T1000 (cell line): ENCODE data around the gene PNN.
"Not testable (repeated sequence)": the region's sequence is repeated elsewhere in the genome, so short reads cannot be mapped to it uniquely, and the experiment has no call there.

Experiments used
- DNase-seq: peaks from one replicate; lab custom pipeline; 2025; ENCODE audit warnings: mixed read lengths; lab: John Stamatoyannopoulos, UW

Gene PNN

GRCh38 chr14:39174560-39175444, at the start of gene PNN:
PNN (plus strand) TSS chr14:39175254; CDS start chr14:39175280, 26 bp downstream.
- peak; percentile 96 for DNase-seq

GRCh38 chr14:39137835-39138234, 37.2 kb upstream of the PNN start:
- not testable (repeated sequence) for DNase-seq

- no peak for DNase-seq
These were observed 36.6 kb upstream of the PNN start for GRCh38 chr14:39138440-39138839.

GRCh38 chr14:39140170-39140569, 34.9 kb upstream of the PNN start:
- no peak for DNase-seq

GRCh38 chr14:39141623-39142022, 33.4 kb upstream of the PNN start:
- not testable (repeated sequence) for DNase-seq

GRCh38 chr14:39143226-39143625, 31.8 kb upstream of the PNN start:
- not testable (repeated sequence) for DNase-seq

GRCh38 chr14:39145266-39145966, 29.6 kb upstream of the PNN start:
- no peak for DNase-seq

GRCh38 chr14:39154594-39155189, 20.4 kb upstream of the PNN start:
- no peak for DNase-seq

- DNase-seq = no peak
These were observed 17.6 kb upstream of the PNN start for GRCh38 chr14:39157491-39157890.

GRCh38 chr14:39158222-39158858, 16.7 kb upstream of the PNN start:
- DNase-seq = no peak

- no peak for DNase-seq
These were observed 14.6 kb upstream of the PNN start for GRCh38 chr14:39160494-39160893.

GRCh38 chr14:39167797-39168320, 7.2 kb upstream of the PNN start:
- DNase-seq = not testable (repeated sequence)

GRCh38 chr14:39168591-39168990, 6.5 kb upstream of the PNN start:
- no peak for DNase-seq

- no peak for DNase-seq
These were observed 5.5 kb upstream of the PNN start for GRCh38 chr14:39169541-39169900.

GRCh38 chr14:39173198-39173597, 1.9 kb upstream of the PNN start:
- DNase-seq = no peak

GRCh38 chr14:39175445-39176262, 600 bp downstream of the PNN start:
- no peak for DNase-seq

GRCh38 chr14:39176263-39177167, 1.5 kb downstream of the PNN start:
- DNase-seq = no peak

GRCh38 chr14:39177168-39177545, 2.1 kb downstream of the PNN start:
- DNase-seq = no peak

GRCh38 chr14:39179042-39179441, 4.0 kb downstream of the PNN start:
- DNase-seq = no peak

GRCh38 chr14:39180553-39180952, 5.5 kb downstream of the PNN start:
- no peak for DNase-seq
